ENCODE results near the gene ZBTB12.

GRCh38 chr6:31901953-31902643 lies at the start of gene ZBTB12:
- TF ChIP-seq CTCF (IDR thresholded peaks at IDR 0.05), result peak in 2 of 4 experiments; percentile 17 to 21
- TF ChIP-seq POLR2A (IDR thresholded peaks at IDR 0.05), result peak; percentile 57

All from prostate gland (tissue), 2 donors.